Osteoblast (primary cell): ENCODE data around the gene GCKR. TPM values are rescaled to one million over a fixed set of nuclear protein-coding genes. Genes with fewer than 3 reads are reported as not detected.

Experiments
- DNase-seq: peaks from one replicate; pipeline ENCODE4 v3.0.0; 2011; ENCODE audit warnings: low spot score, mixed read lengths; ENCODE audit not compliant: insufficient read length; ENCODE audit errors: missing footprints
- H2AFZ ChIP-seq: 2 replicates; pipeline ENCODE4 v1.6.0; 2011; ENCODE audit warnings: mild to moderate bottlenecking, low read length
- H3K27ac ChIP-seq: 2 replicates; pipeline ENCODE4 v1.5.1; 2011; ENCODE audit warnings: mild to moderate bottlenecking, low read depth, low read length, moderate library complexity
- H3K27me3 ChIP-seq: 2 replicates; pipeline ENCODE4 v1.6.0; 2012; ENCODE audit warnings: mild to moderate bottlenecking, control low read depth, inconsistent platforms, low read length, moderate library complexity; ENCODE audit not compliant: insufficient read depth
- H3K36me3 ChIP-seq: 2 replicates; pipeline ENCODE4 v1.5.1; 2011; ENCODE audit warnings: mild to moderate bottlenecking, low read length, control low read depth, moderate library complexity; ENCODE audit not compliant: insufficient read depth
- H3K4me1 ChIP-seq: 2 replicates; pipeline ENCODE4 v1.5.1; 2011; ENCODE audit warnings: mild to moderate bottlenecking, low read length, control low read depth, moderate library complexity; ENCODE audit not compliant: insufficient read depth
- H3K4me2 ChIP-seq: 2 replicates; pipeline ENCODE4 v1.6.0; 2011; ENCODE audit warnings: mild to moderate bottlenecking, low read length; ENCODE audit not compliant: insufficient read depth
- H3K4me3 ChIP-seq: fragments of 200-600 bp; sonication (generic); 3 replicates; pipeline ENCODE4 v1.5.1; 2012; ENCODE audit warnings: mild to moderate bottlenecking, low read length, inconsistent platforms; ENCODE audit not compliant: insufficient read depth
- H3K79me2 ChIP-seq: 2 replicates; pipeline ENCODE4 v1.6.0; 2012; ENCODE audit warnings: mild to moderate bottlenecking, low read length, control low read depth, inconsistent platforms; ENCODE audit not compliant: insufficient read depth
- H3K9me3 ChIP-seq: 2 replicates; pipeline ENCODE4 v1.5.1; 2011; ENCODE audit warnings: low read depth, low read length, control low read depth
- H4K20me1 ChIP-seq: 2 replicates; pipeline ENCODE4 v1.6.0; 2012; ENCODE audit warnings: mild to moderate bottlenecking, low read length, control low read depth; ENCODE audit not compliant: insufficient read depth
- small RNA-seq: library from RNA; depleted of rRNA; stranded (forward); fragments of <200 nt; gene quantifications from one replicate; pipeline ENCODE3, GENCODE V24; 2012
- total RNA-seq: library from RNA; depleted of rRNA; stranded (reverse); fragments of >200 nt; gene quantifications from 2 replicates; pipeline ENCODE4 v1.2.3, GENCODE V29; 2012
- TF ChIP-seq, protein P1 (sequence below): IDR thresholded peaks from 2 replicates; pipeline ENCODE4 v1.5.1; 2011; ENCODE audit warnings: mild to moderate bottlenecking, low read depth, low read length, moderate library complexity; ENCODE audit errors: extremely low read depth

Gene GCKR
- total RNA-seq, 1 donor = 1.4 TPM

DNA sequence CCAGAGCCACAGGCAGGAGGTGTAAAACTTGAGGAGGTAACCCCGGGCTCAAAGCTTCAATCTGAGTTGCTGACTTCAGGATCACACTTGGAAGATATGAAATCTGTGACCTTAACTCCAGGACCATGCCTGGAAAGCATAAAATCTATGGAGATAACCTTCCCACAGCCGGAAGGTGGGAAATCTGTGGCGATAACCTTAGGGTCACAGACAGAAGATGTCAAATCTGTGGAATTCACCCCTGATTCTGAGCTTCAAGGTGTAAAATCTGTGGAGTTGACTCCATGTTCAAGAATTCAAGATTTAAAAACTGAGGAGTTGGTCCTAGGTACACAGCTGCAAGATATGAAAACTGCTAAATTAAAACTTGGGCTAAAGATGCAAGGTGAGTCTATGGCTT lies 74.6 kb downstream of the GCKR start:
- Histone ChIP-seq H3K4me3 (no peak overlapping the region), H3K4me2 (no peak overlapping the region), H3K27me3 (no peaks in the 10 kb centered on the region), H3K79me2 (no peaks in the 10 kb centered on the region), H4K20me1 (no peaks in the 10 kb centered on the region), H3K27ac (no peak overlapping the region), H3K36me3 (no peaks in the 10 kb centered on the region), H2AFZ (no peak overlapping the region), H3K4me1 (peaks cover 11% of the 10 kb centered on the region), H3K9me3 (no peaks in the 10 kb centered on the region)
- TF ChIP-seq, protein P1, sequence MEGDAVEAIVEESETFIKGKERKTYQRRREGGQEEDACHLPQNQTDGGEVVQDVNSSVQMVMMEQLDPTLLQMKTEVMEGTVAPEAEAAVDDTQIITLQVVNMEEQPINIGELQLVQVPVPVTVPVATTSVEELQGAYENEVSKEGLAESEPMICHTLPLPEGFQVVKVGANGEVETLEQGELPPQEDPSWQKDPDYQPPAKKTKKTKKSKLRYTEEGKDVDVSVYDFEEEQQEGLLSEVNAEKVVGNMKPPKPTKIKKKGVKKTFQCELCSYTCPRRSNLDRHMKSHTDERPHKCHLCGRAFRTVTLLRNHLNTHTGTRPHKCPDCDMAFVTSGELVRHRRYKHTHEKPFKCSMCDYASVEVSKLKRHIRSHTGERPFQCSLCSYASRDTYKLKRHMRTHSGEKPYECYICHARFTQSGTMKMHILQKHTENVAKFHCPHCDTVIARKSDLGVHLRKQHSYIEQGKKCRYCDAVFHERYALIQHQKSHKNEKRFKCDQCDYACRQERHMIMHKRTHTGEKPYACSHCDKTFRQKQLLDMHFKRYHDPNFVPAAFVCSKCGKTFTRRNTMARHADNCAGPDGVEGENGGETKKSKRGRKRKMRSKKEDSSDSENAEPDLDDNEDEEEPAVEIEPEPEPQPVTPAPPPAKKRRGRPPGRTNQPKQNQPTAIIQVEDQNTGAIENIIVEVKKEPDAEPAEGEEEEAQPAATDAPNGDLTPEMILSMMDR = no peak
- no peak for DNase-seq

DNA sequence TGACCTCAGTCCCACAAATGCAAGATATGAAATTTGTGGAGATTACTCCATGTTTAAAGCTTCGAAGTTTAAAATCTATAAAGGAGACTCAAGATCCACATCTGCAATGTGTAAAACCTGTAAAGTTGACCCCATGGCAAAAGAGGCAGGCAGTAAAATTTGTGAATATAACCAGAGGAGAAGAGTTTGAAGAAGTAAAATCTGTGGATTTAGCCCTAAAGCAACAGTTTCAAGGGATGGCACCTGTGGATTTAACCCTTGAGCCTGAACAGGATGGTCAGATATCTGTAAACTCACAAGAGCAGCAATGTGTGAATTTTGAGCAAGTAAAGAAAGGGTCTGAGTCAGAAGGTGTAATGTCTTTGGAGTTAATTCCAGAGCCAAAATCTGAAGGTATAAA lies 75.0 kb downstream of the GCKR start:
- no peaks in the 10 kb centered on the region for H4K20me1 ChIP-seq
- H3K4me2 ChIP-seq = no peak overlapping the region
- TF ChIP-seq, protein P1 = no peak
- H2AFZ ChIP-seq = no peak overlapping the region
- H3K27ac ChIP-seq = no peak overlapping the region
- DNase-seq = no peak
- H3K36me3 ChIP-seq = no peaks in the 10 kb centered on the region
- no peaks in the 10 kb centered on the region for H3K27me3 ChIP-seq
- H3K9me3 ChIP-seq = no peaks in the 10 kb centered on the region
- no peak overlapping the region for H3K4me3 ChIP-seq
- peaks cover 6% of the 10 kb centered on the region for H3K4me1 ChIP-seq
- no peaks in the 10 kb centered on the region for H3K79me2 ChIP-seq

DNA sequence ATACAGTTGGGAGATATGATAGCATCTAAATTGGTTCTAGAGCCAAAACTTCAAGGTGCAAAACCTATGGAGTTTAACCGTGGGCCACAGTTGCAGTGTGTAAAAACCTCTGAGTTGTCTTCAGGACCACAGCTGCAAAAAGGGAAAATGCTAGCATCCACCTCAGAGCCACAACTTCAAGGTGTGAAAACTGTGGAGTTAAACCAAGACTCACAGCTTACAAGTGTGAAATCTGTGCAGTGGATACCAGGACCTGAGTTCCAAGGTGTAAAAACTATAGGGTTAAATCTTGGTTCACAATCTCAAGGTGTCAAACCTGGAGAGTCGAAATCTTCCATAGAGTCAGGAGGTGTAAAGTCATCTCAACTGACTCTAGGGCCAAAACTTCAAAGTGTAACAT lies 75.8 kb downstream of the GCKR start:
- Histone ChIP-seq H3K4me1 (no peaks in the 10 kb centered on the region), H3K27me3 (no peaks in the 10 kb centered on the region), H3K79me2 (no peaks in the 10 kb centered on the region), H3K36me3 (no peaks in the 10 kb centered on the region), H3K9me3 (no peaks in the 10 kb centered on the region), H3K4me2 (no peak overlapping the region), H3K4me3 (no peak overlapping the region), H3K27ac (no peak overlapping the region), H2AFZ (no peak overlapping the region), H4K20me1 (no peaks in the 10 kb centered on the region)
- no peak for DNase-seq
- TF ChIP-seq, protein P1 = no peak

DNA sequence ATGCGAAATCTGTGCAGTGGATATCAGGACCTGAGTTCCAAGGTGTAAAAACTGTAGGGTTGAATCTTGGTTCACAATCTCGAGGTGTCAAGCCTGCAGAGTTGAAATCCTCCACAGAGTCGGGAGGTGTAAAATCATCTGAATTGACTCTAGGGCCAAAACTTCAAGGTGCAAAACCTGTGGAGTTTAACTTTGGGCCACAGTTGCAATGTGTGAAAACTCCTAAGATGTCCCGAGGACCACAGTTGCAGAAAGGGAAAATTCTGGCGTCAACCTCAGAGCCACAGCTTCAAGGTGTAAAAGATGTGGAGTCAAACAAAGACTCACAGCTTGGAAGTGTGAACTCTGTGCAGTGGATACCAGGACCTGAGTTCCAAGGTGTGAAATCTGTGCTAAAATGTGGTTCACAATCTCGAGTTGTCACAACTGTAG lies 76.4 kb downstream of the GCKR start:
- H2AFZ ChIP-seq = no peak overlapping the region
- H4K20me1 ChIP-seq = no peaks in the 10 kb centered on the region
- H3K4me2 ChIP-seq = no peak overlapping the region
- H3K4me1 ChIP-seq = no peaks in the 10 kb centered on the region
- TF ChIP-seq, protein P1 = no peak
- H3K79me2 ChIP-seq = no peaks in the 10 kb centered on the region
- H3K9me3 ChIP-seq = no peaks in the 10 kb centered on the region
- H3K36me3 ChIP-seq = no peaks in the 10 kb centered on the region
- DNase-seq = no peak
- H3K27ac ChIP-seq = no peak overlapping the region
- no peaks in the 10 kb centered on the region for H3K27me3 ChIP-seq
- no peak overlapping the region for H3K4me3 ChIP-seq

Small RNA genes within 50 kb of the gene (small RNA-seq; reads per million reads assigned to genes)
- not detected for gene RNU6-986P

Other genes starting within 250 kb of the GCKR start
- under 0.01 and 0.88 TPM in 2 replicates for gene SLC30A3, start 233.8 kb upstream of the GCKR start, total RNA-seq
- gene DNAJC5G, start 221.4 kb upstream of the GCKR start, total RNA-seq = not detected in 2 replicates
- not detected in 2 replicates for gene TRIM54, start 214.4 kb upstream of the GCKR start, total RNA-seq
- 0.36 and 1.2 TPM in 2 replicates for gene UCN, start 188.4 kb upstream of the GCKR start, total RNA-seq
- gene MPV17, start 173.7 kb upstream of the GCKR start, total RNA-seq = 98.8 and 112 TPM in 2 replicates
- 32.7 and 34.4 TPM in 2 replicates for gene GTF3C2, start 140.1 kb upstream of the GCKR start, total RNA-seq
- gene EIF2B4, start 126.5 kb upstream of the GCKR start, total RNA-seq = 19.2 and 24.2 TPM in 2 replicates
- 152 and 165 TPM in 2 replicates for gene SNX17, start 126.2 kb upstream of the GCKR start, total RNA-seq
- 6.2 and 8.3 TPM in 2 replicates for gene ZNF513, start 116.1 kb upstream of the GCKR start, total RNA-seq
- gene PPM1G, start 87.2 kb upstream of the GCKR start, total RNA-seq = 56.6 and 65.5 TPM in 2 replicates
- gene NRBP1, start 68.2 kb upstream of the GCKR start, total RNA-seq = 147 and 151 TPM in 2 replicates
- under 0.01 and 0.72 TPM in 2 replicates for gene KRTCAP3, start 54.5 kb upstream of the GCKR start, total RNA-seq
- 33.3 and 35.5 TPM in 2 replicates for gene IFT172, start 7.1 kb upstream of the GCKR start, total RNA-seq
- 21.2 and 21.4 TPM in 2 replicates for gene FNDC4, start 1.6 kb upstream of the GCKR start, total RNA-seq
- 21.4 and 21.8 TPM in 2 replicates for gene ZNF512, start 86.2 kb downstream of the GCKR start, total RNA-seq
- gene CCDC121, start 132.2 kb downstream of the GCKR start, total RNA-seq = 1.1 and 1.2 TPM in 2 replicates
- 27.5 and 33.0 TPM in 2 replicates for gene GPN1, start 132.2 kb downstream of the GCKR start, total RNA-seq
- 44.2 and 50.3 TPM in 2 replicates for gene SUPT7L, start 166.8 kb downstream of the GCKR start, total RNA-seq
- 24.8 and 27.9 TPM in 2 replicates for gene SLC4A1AP, start 167.1 kb downstream of the GCKR start, total RNA-seq